ENCODE data around the gene S1PR1. TPM values are rescaled to one million over a fixed set of nuclear protein-coding genes. Genes with fewer than 3 reads are reported as not detected.

The S1PR1 gene
- total RNA-seq, 1 experiment from 2014 or later: 0.68 TPM

DNA sequence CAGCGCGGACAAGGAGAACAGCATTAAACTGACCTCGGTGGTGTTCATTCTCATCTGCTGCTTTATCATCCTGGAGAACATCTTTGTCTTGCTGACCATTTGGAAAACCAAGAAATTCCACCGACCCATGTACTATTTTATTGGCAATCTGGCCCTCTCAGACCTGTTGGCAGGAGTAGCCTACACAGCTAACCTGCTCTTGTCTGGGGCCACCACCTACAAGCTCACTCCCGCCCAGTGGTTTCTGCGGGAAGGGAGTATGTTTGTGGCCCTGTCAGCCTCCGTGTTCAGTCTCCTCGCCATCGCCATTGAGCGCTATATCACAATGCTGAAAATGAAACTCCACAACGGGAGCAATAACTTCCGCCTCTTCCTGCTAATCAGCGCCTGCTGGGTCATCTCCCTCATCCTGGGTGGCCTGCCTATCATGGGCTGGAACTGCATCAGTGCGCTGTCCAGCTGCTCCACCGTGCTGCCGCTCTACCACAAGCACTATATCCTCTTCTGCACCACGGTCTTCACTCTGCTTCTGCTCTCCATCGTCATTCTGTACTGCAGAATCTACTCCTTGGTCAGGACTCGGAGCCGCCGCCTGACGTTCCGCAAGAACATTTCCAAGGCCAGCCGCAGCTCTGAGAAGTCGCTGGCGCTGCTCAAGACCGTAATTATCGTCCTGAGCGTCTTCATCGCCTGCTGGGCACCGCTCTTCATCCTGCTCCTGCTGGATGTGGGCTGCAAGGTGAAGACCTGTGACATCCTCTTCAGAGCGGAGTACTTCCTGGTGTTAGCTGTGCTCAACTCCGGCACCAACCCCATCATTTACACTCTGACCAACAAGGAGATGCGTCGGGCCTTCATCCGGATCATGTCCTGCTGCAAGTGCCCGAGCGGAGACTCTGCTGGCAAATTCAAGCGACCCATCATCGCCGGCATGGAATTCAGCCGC, 2.5 kb downstream of the S1PR1 start:
- Histone ChIP-seq H3F3A (ENCODE audit: insufficient read depth, low read depth) (peaks cover 12% of the 10 kb centered on the region; the same call in 1 of the 2 replicates), H3K36me3 (ENCODE audit: low read depth) (no peaks in the 10 kb centered on the region), H3K27me3 (ENCODE audit: insufficient read depth, low read depth) (peaks cover 4% of the 10 kb centered on the region; the same call in 1 of the 2 replicates), H3K9me3 (ENCODE audit: insufficient read depth, low read depth) (no peaks in the 10 kb centered on the region), H3K27ac (no peak overlapping the region), H3K4me2 (no peak overlapping the region), H2AFZ (no peak overlapping the region), H4K20me1 (ENCODE audit: insufficient read depth) (no peaks in the 10 kb centered on the region), H3K4me1 (replicated peaks; ENCODE audit: insufficient read depth) (peaks cover 20% of the 10 kb centered on the region), H3K79me2 (ENCODE audit: low read depth) (no peaks in the 10 kb centered on the region), H3K9me2 (ENCODE audit: insufficient read depth) (no peaks in the 10 kb centered on the region), H3K4me3 (no peak overlapping the region)
- DNase-seq: no peak
- no TSS peak for BruUV-seq (replicated peaks)
- intact Hi-C loops (cut with micrococcal nuclease; ENCODE audit: unreplicated experiment): loop anchor here (2.0 to 10.0 kb wide), 4 partner anchors 49 to 237 kb away; no protein-coding TSS in a partner anchor
- POLR2A ChIA-PET (ENCODE audit: unreplicated experiment): interaction anchor here (0.6 kb wide), 1 partner anchor 92 kb away, joined by 3 read pairs; no protein-coding TSS in a partner anchor
- CTCF ChIA-PET: interaction anchor here (0.6 to 1.0 kb wide), 3 partner anchors 17 to 290 kb away, joined by 3 to 5 read pairs (median 4); no protein-coding TSS in a partner anchor
- TF ChIP-seq, protein P1, sequence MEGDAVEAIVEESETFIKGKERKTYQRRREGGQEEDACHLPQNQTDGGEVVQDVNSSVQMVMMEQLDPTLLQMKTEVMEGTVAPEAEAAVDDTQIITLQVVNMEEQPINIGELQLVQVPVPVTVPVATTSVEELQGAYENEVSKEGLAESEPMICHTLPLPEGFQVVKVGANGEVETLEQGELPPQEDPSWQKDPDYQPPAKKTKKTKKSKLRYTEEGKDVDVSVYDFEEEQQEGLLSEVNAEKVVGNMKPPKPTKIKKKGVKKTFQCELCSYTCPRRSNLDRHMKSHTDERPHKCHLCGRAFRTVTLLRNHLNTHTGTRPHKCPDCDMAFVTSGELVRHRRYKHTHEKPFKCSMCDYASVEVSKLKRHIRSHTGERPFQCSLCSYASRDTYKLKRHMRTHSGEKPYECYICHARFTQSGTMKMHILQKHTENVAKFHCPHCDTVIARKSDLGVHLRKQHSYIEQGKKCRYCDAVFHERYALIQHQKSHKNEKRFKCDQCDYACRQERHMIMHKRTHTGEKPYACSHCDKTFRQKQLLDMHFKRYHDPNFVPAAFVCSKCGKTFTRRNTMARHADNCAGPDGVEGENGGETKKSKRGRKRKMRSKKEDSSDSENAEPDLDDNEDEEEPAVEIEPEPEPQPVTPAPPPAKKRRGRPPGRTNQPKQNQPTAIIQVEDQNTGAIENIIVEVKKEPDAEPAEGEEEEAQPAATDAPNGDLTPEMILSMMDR (conservative IDR thresholded peaks at IDR 0.05): peak; percentile 56; the same call in 1 of the 2 replicates
- no peak for TF ChIP-seq EZH2 (IDR thresholded peaks at IDR 0.05; ENCODE audit: low read depth)

DNA sequence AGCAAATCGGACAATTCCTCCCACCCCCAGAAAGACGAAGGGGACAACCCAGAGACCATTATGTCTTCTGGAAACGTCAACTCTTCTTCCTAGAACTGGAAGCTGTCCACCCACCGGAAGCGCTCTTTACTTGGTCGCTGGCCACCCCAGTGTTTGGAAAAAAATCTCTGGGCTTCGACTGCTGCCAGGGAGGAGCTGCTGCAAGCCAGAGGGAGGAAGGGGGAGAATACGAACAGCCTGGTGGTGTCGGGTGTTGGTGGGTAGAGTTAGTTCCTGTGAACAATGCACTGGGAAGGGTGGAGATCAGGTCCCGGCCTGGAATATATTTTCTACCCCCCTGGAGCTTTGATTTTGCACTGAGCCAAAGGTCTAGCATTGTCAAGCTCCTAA, 3.2 kb downstream of the S1PR1 start:
- H4K20me1 ChIP-seq (ENCODE audit: insufficient read depth): no peaks in the 10 kb centered on the region
- no peaks in the 10 kb centered on the region for H3K79me2 ChIP-seq (ENCODE audit: low read depth)
- H3K36me3 ChIP-seq (ENCODE audit: low read depth): no peaks in the 10 kb centered on the region
- no peak overlapping the region for H3K4me3 ChIP-seq
- CTCF ChIA-PET: no interaction called here
- no peak overlapping the region for H3K27ac ChIP-seq
- H3K4me2 ChIP-seq: no peak overlapping the region
- no peak for DNase-seq
- TF ChIP-seq EZH2 (IDR thresholded peaks at IDR 0.05; ENCODE audit: low read depth): no peak
- TF ChIP-seq, protein P1 (conservative IDR thresholded peaks at IDR 0.05): no peak
- H2AFZ ChIP-seq: no peak overlapping the region
- POLR2A ChIA-PET (ENCODE audit: unreplicated experiment): interaction anchor here (0.6 kb wide), 1 partner anchor 92 kb away, joined by 3 read pairs; no protein-coding TSS in a partner anchor
- H3K27me3 ChIP-seq (ENCODE audit: insufficient read depth, low read depth): peaks cover 4% of the 10 kb centered on the region; the same call in 1 of the 2 replicates
- H3K9me2 ChIP-seq (ENCODE audit: insufficient read depth): no peaks in the 10 kb centered on the region
- BruUV-seq (replicated peaks): no TSS peak
- H3K4me1 ChIP-seq (replicated peaks; ENCODE audit: insufficient read depth): peaks cover 18% of the 10 kb centered on the region
- H3F3A ChIP-seq (ENCODE audit: insufficient read depth, low read depth): peaks cover 10% of the 10 kb centered on the region; the same call in 1 of the 2 replicates
- H3K9me3 ChIP-seq (ENCODE audit: insufficient read depth, low read depth): no peaks in the 10 kb centered on the region
- intact Hi-C loops (cut with micrococcal nuclease; ENCODE audit: unreplicated experiment): no loop called here

DNA sequence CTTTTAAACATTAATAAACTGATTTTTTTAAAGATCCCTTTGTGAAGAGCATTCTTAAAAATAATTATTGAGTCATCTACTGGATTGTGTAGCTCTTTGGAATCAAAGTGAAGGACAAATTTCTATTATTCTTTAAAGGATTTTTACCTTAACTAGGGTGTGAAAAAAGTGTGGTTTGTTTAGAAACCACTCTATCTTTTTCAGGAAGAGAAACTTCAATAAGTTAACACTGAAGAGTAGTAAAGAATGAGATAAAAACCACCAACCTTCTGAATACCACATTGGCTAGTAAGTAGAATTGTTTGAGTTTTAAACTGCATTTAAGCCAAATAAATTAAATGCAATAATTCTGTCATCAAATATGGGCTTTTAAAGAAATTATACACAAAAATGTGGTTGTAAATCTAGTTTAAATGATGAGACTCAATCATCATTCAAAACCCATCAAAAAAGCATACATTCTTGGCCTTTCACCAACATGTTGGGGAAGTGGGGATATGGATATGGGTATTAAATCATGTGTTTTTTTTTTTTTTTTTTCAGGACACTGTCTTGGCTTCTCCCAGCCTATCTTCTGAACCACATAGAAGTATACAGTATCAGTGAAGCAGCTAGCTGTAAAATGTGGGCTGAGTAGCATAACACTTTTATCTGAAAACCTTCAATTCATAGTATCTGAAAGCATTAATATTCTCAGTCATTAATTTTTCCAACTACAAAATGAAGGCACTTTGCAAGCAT, 4.8 kb downstream of the S1PR1 start:
- peaks cover 4% of the 10 kb centered on the region; the same call in 1 of the 2 replicates for H3K27me3 ChIP-seq (ENCODE audit: insufficient read depth, low read depth)
- no peak overlapping the region for H3K4me2 ChIP-seq
- DNase-seq: no peak
- intact Hi-C loops (cut with micrococcal nuclease; ENCODE audit: unreplicated experiment): no loop called here
- POLR2A ChIA-PET (ENCODE audit: unreplicated experiment): no interaction called here
- H3K79me2 ChIP-seq (ENCODE audit: low read depth): no peaks in the 10 kb centered on the region
- no peak overlapping the region for H3K27ac ChIP-seq
- CTCF ChIA-PET: no interaction called here
- H3F3A ChIP-seq (ENCODE audit: insufficient read depth, low read depth): no peaks in the 10 kb centered on the region
- no TSS peak for BruUV-seq (replicated peaks)
- H3K36me3 ChIP-seq (ENCODE audit: low read depth): no peaks in the 10 kb centered on the region
- peaks cover 10% of the 10 kb centered on the region for H3K4me1 ChIP-seq (replicated peaks; ENCODE audit: insufficient read depth)
- no peak overlapping the region for H3K4me3 ChIP-seq
- no peaks in the 10 kb centered on the region for H4K20me1 ChIP-seq (ENCODE audit: insufficient read depth)
- no peaks in the 10 kb centered on the region for H3K9me2 ChIP-seq (ENCODE audit: insufficient read depth)
- H3K9me3 ChIP-seq (ENCODE audit: insufficient read depth, low read depth): no peaks in the 10 kb centered on the region
- H2AFZ ChIP-seq: no peak overlapping the region
- no peak for TF ChIP-seq EZH2 (IDR thresholded peaks at IDR 0.05; ENCODE audit: low read depth)
- TF ChIP-seq, protein P1 (conservative IDR thresholded peaks at IDR 0.05): no peak

Measured in PC-9 (cell line).